Measurements from ENCODE around the gene DIO2.

GRCh38 chr14:80152166-80152565 lies 59.1 kb downstream of the DIO2 start:
- TF ChIP-seq CTCF (IDR thresholded peaks at IDR 0.05; ENCODE audit: insufficient read depth, low read depth, low read length), result no peak
- no peak for TF ChIP-seq EZH2 (IDR thresholded peaks at IDR 0.05; ENCODE audit: insufficient read depth, low read length)
